HepG2 (cell line): ENCODE data around the gene HSDL2. TPM values are rescaled to one million over a fixed set of nuclear protein-coding genes. Genes with fewer than 3 reads are reported as not detected.

ENCODE experiments used
- AHR ChIP-seq: IDR thresholded peaks from 2 replicates; pipeline ENCODE4 v1.6.1; 2018; ENCODE audit warnings: missing genetic modification reagents, missing compliant biosample characterization
- BHLHE40 ChIP-seq: IDR thresholded peaks from 2 replicates; pipeline ENCODE4 v1.6.1; 2011; ENCODE audit warnings: low read length, improper control_type of control experiment
- E2F5 ChIP-seq: sonication (generic); formaldehyde crosslinking; conservative IDR thresholded peaks from 2 replicates; pipeline ENCODE4 v1.4.0; 2020; ENCODE audit warnings: missing genetic modification reagents
- FLYWCH1 ChIP-seq: sonication (generic); formaldehyde crosslinking; IDR thresholded peaks from 2 replicates; pipeline ENCODE4 v1.8.1; 2023; ENCODE audit warnings: mild to moderate bottlenecking, missing genetic modification reagents
- HBP1 ChIP-seq: IDR thresholded peaks from 2 replicates; pipeline ENCODE4 v1.6.1; 2016; ENCODE audit warnings: low read depth, control low read depth
- HMGA1 ChIP-seq: sonication (generic); formaldehyde crosslinking; conservative IDR thresholded peaks from 2 replicates; pipeline ENCODE4 v1.4.0; 2020; ENCODE audit warnings: missing genetic modification reagents
- KAT2B ChIP-seq: fragments of 150-350 bp; IDR thresholded peaks from 2 replicates; pipeline ENCODE4 v1.6.1; 2014; ENCODE audit warnings: low read depth, low read length, borderline replicate concordance
- KAT7 ChIP-seq: IDR thresholded peaks from 2 replicates; pipeline ENCODE4 v1.6.1; 2018; ENCODE audit warnings: borderline replicate concordance, missing compliant biosample characterization
- KDM3A ChIP-seq: IDR thresholded peaks from 2 replicates; pipeline ENCODE4 v1.6.1; 2018; ENCODE audit warnings: low read depth, missing compliant biosample characterization
- MBNL3 ChIP-seq: fragments of 250-450 bp; sonication (Bioruptor Pico); conservative IDR thresholded peaks from 2 replicates; pipeline ENCODE4 v1.8.0; 2022; ENCODE audit warnings: mild to moderate bottlenecking, inconsistent platforms
- MED13 ChIP-seq: sonication (generic); formaldehyde crosslinking; IDR thresholded peaks from 2 replicates; pipeline ENCODE4 v1.5.0; 2020; ENCODE audit warnings: missing genetic modification reagents
- NFYC ChIP-seq: IDR thresholded peaks from 2 replicates; pipeline ENCODE4 v1.6.1; 2016; ENCODE audit warnings: missing genetic modification reagents, missing compliant biosample characterization
- POLR2G ChIP-seq: fragments of 200-400 bp; formaldehyde crosslinking; IDR thresholded peaks from 2 replicates; pipeline ENCODE4 v1.6.1; 2018; ENCODE audit warnings: mild to moderate bottlenecking, low read depth, low read length, moderate library complexity
- REL ChIP-seq: sonication (generic); formaldehyde crosslinking; conservative IDR thresholded peaks from 2 replicates; pipeline ENCODE4 v1.8.0; 2022; ENCODE audit warnings: mild to moderate bottlenecking, missing genetic modification reagents, moderate library complexity
- TAF1 ChIP-seq: sonication (generic); formaldehyde crosslinking; IDR thresholded peaks from 2 replicates; pipeline ENCODE4 v1.4.0; 2020; ENCODE audit warnings: missing genetic modification reagents
- TCF7 ChIP-seq: sonication (generic); IDR thresholded peaks from 2 replicates; pipeline ENCODE4 v1.6.1; 2016; ENCODE audit warnings: antibody characterized with exemption, low read depth
- TMF1 ChIP-seq: sonication (generic); formaldehyde crosslinking; IDR thresholded peaks from 2 replicates; pipeline ENCODE4 v1.8.1; 2022; ENCODE audit warnings: low read depth, missing genetic modification reagents
- ZBTB1 ChIP-seq: sonication (generic); formaldehyde crosslinking; IDR thresholded peaks from 2 replicates; pipeline ENCODE4 v1.4.0; 2020; ENCODE audit warnings: missing genetic modification reagents, borderline replicate concordance
- ZNF296 ChIP-seq: sonication (generic); formaldehyde crosslinking; conservative IDR thresholded peaks from 2 replicates; pipeline ENCODE4 v1.5.0; 2020; ENCODE audit warnings: mild to moderate bottlenecking, missing genetic modification reagents
- ZNF562 ChIP-seq: sonication (generic); formaldehyde crosslinking; IDR thresholded peaks from 2 replicates; pipeline ENCODE4 v1.8.0; 2022; ENCODE audit warnings: missing genetic modification reagents, borderline replicate concordance
- ZSCAN20 ChIP-seq: sonication (generic); formaldehyde crosslinking; IDR thresholded peaks from 2 replicates; pipeline ENCODE4 v1.4.0; 2020; ENCODE audit warnings: missing genetic modification reagents, mild to moderate bottlenecking, borderline replicate concordance
- ZSCAN31 ChIP-seq: sonication (generic); formaldehyde crosslinking; IDR thresholded peaks from 2 replicates; pipeline ENCODE4 v1.5.0; 2020; ENCODE audit warnings: low read depth, mild to moderate bottlenecking, missing genetic modification reagents
- polyA plus RNA-seq, 8 experiments: library from polyadenylated mRNA; depleted of rRNA in 3 of 8; stranded (reverse) in 7 of 8; unstranded in 1 of 8; fragments of >200 nt; fragmentation: Illumina TruSeq in 4 of 8; extraction: Trizol in 4 of 8; gene quantifications; 2 replicates each; pipeline versions ENCODE4 v1.2.1 to v1.2.3, GENCODE V29; 2011 to 2016; ENCODE audit warnings: low read depth in 4 of 8, missing spikeins in 1 of 8, mixed read lengths in 1 of 8; ENCODE audit not compliant: insufficient read depth in 1 of 8
- total RNA-seq, 5 experiments: library from RNA; depleted of rRNA; stranded (reverse); fragments of >200 nt; fragmentation: Illumina TruSeq; extraction: Trizol; gene quantifications; 2 replicates each; pipeline ENCODE4 v1.2.3, GENCODE V29; 2016; ENCODE audit warnings: low read depth in 1 of 5
- TF ChIP-seq, protein P1 (sequence below): sonication (generic); formaldehyde crosslinking; IDR thresholded peaks from 2 replicates; pipeline ENCODE4 v1.4.0; 2020; ENCODE audit warnings: missing genetic modification reagents
- TF ChIP-seq, protein P2 (sequence below): IDR thresholded peaks from 2 replicates; pipeline ENCODE4 v1.6.1; 2016; ENCODE audit warnings: mild to moderate bottlenecking

HSDL2 gene
- total and polyA plus RNA-seq, 2 of the 13 experiments (the other 11 are each of a cell fraction or from before 2014, with no cell fraction given): 55.3 to 80.2 TPM

DNA sequence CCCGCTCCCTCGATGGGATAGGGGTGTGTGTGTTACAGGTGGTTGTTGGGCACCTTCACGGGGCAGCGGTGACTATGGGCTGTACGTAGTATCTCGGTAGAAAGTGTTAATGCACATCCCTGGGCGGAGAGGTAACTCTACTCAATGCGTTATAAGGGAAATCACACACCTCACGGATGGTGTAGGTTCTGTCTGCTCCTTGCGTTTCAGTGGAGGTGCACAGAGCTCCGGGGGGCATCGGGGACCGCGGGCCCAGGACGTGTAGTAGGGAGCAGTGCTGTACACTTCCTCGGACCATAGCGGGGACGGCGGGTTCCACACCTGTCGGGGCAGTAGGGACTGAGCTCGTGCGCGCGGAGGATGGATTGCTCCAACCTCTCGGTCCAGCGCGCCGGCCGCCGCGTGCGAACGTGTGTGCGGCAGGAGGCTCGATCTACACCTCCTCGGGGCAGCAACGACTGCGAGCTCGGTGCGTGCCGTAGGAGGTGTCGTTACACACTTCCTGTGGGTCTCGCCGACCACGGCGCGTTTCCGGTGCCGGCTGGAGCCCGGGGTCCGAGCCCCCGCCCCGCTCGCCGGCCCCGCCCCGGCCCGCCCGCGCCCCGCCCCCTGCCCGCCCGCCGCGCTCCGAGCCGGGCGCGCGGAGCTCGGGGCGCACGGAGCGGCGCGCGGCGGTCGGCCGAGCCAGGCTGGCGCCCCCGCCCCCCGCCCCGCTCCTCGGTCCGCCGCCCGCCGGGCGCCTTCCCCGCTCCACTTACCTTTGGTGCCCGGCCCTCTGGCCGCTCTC lies 106.5 kb downstream of the HSDL2 start, which contains the start of gene KIAA1958 (continued):
- TF ChIP-seq AHR (CRISPR knock-in tag) (peak; percentile 85; the same call in 1 of the 2 replicates), ZNF296 (CRISPR knock-in tag) (no peak), E2F5 (CRISPR knock-in tag) (no peak), KAT7 (CRISPR knock-in tag) (peak; percentile 97), HMGA1 (CRISPR knock-in tag) (no peak), ZSCAN20 (CRISPR knock-in tag) (no peak; the same call in 1 of the 2 replicates), MED13 (CRISPR knock-in tag) (no peak), POLR2G (peak; percentile 93), ZSCAN31 (no peak; the same call in 1 of the 2 replicates), KDM3A (CRISPR knock-in tag) (peak; percentile 87; the same call in 1 of the 2 replicates), TAF1 (CRISPR knock-in tag) (peak; percentile 95), ZBTB1 (CRISPR knock-in tag) (0 out of 2 replicates have a peak, but pooled peaks have one; percentile 59), HBP1 (CRISPR knock-in tag) (peak; percentile 73; the same call in 1 of the 2 replicates), TCF7 (no peak), TMF1 (no peak), KAT2B (no peak), NFYC (no peak), REL (CRISPR knock-in tag) (peak; percentile 89; the same call in 1 of the 2 replicates), ZNF562 (no peak), MBNL3 (CRISPR knock-in tag) (no peak), FLYWCH1 (CRISPR knock-in tag) (0 out of 2 replicates have a peak, but pooled peaks have one; percentile 44), BHLHE40 (peak; percentile 61)
- TF ChIP-seq, protein P1, sequence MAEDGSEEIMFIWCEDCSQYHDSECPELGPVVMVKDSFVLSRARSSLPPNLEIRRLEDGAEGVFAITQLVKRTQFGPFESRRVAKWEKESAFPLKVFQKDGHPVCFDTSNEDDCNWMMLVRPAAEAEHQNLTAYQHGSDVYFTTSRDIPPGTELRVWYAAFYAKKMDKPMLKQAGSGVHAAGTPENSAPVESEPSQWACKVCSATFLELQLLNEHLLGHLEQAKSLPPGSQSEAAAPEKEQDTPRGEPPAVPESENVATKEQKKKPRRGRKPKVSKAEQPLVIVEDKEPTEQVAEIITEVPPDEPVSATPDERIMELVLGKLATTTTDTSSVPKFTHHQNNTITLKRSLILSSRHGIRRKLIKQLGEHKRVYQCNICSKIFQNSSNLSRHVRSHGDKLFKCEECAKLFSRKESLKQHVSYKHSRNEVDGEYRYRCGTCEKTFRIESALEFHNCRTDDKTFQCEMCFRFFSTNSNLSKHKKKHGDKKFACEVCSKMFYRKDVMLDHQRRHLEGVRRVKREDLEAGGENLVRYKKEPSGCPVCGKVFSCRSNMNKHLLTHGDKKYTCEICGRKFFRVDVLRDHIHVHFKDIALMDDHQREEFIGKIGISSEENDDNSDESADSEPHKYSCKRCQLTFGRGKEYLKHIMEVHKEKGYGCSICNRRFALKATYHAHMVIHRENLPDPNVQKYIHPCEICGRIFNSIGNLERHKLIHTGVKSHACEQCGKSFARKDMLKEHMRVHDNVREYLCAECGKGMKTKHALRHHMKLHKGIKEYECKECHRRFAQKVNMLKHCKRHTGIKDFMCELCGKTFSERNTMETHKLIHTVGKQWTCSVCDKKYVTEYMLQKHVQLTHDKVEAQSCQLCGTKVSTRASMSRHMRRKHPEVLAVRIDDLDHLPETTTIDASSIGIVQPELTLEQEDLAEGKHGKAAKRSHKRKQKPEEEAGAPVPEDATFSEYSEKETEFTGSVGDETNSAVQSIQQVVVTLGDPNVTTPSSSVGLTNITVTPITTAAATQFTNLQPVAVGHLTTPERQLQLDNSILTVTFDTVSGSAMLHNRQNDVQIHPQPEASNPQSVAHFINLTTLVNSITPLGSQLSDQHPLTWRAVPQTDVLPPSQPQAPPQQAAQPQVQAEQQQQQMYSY (CRISPR knock-in tag): no peak
- TF ChIP-seq, protein P2, sequence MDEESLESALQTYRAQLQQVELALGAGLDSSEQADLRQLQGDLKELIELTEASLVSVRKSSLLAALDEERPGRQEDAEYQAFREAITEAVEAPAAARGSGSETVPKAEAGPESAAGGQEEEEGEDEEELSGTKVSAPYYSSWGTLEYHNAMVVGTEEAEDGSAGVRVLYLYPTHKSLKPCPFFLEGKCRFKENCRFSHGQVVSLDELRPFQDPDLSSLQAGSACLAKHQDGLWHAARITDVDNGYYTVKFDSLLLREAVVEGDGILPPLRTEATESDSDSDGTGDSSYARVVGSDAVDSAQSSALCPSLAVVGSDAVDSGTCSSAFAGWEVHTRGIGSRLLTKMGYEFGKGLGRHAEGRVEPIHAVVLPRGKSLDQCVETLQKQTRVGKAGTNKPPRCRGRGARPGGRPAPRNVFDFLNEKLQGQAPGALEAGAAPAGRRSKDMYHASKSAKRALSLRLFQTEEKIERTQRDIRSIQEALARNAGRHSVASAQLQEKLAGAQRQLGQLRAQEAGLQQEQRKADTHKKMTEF (CRISPR knock-in tag): peak; percentile 92
